Keratinocyte (primary cell): Measurements from ENCODE around the gene SLX4IP. TPM values are rescaled to one million over a fixed set of nuclear protein-coding genes. Genes with fewer than 3 reads are reported as not detected.

Experiments used
- DNase-seq: peaks from one replicate; pipeline ENCODE4 v3.0.0-alpha.2; 2011; ENCODE audit warnings: low read depth, missing footprints, low spot score
- FAIRE-seq: peaks from 2 replicates; lab custom pipeline; 2011; peaks lifted over from hg19 to GRCh38; lab: Jason Lieb, UNC
- H2AFZ ChIP-seq: 2 replicates; pipeline ENCODE4 v1.6.0; 2012; ENCODE audit warnings: low read length, control low read depth, inconsistent platforms; ENCODE audit not compliant: control insufficient read depth
- H3K27ac ChIP-seq: 2 replicates; pipeline ENCODE4 v1.5.1; 2011; ENCODE audit warnings: low read length; ENCODE audit not compliant: control insufficient read depth, insufficient read depth
- H3K27me3 ChIP-seq: 3 replicates; pipeline ENCODE4 v1.6.0; 2011; ENCODE audit warnings: low read length; ENCODE audit not compliant: control insufficient read depth, insufficient read depth; ENCODE audit errors: extremely low read depth
- H3K36me3 ChIP-seq, 2 experiments: 2 replicates in 1 of 2; 3 replicates in 1 of 2; pipeline ENCODE4 v1.5.1; 2011; ENCODE audit warnings: low read length in 2 of 2, mild to moderate bottlenecking in 1 of 2; ENCODE audit not compliant: control insufficient read depth in 2 of 2, insufficient read depth in 2 of 2; ENCODE audit errors: extremely low read depth in 1 of 2
- H3K4me1 ChIP-seq: 3 replicates; pipeline ENCODE4 v1.5.1; 2011; ENCODE audit warnings: low read length; ENCODE audit not compliant: control insufficient read depth, insufficient read depth; ENCODE audit errors: extremely low read depth
- H3K4me2 ChIP-seq: 3 replicates; pipeline ENCODE4 v1.6.0; 2011; ENCODE audit warnings: low read depth, low read length; ENCODE audit not compliant: control insufficient read depth, insufficient read depth; ENCODE audit errors: extremely low read depth
- H3K4me3 ChIP-seq, 3 experiments: fragments of 200-600 bp in 1 of 3; sonication (generic) in 1 of 3; 2 replicates in 2 of 3; 3 replicates in 1 of 3; pipeline ENCODE4 v1.5.1; 2011 to 2016; ENCODE audit warnings: low read length in 3 of 3, mild to moderate bottlenecking in 3 of 3, control low read depth in 2 of 3, inconsistent platforms in 1 of 3, low read depth in 1 of 3, mixed read lengths in 1 of 3, mixed run types in 1 of 3, moderate library complexity in 1 of 3; ENCODE audit not compliant: control insufficient read depth in 2 of 3, insufficient read depth in 2 of 3; ENCODE audit errors: extremely low read depth in 1 of 3
- H3K79me2 ChIP-seq: 2 replicates; pipeline ENCODE4 v1.6.0; 2012; ENCODE audit warnings: low read length; ENCODE audit not compliant: control insufficient read depth, insufficient read depth
- H3K9ac ChIP-seq: 3 replicates; pipeline ENCODE4 v1.6.0; 2011; ENCODE audit warnings: low read length; ENCODE audit not compliant: control insufficient read depth, insufficient read depth; ENCODE audit errors: extremely low read depth
- H3K9me1 ChIP-seq: 3 replicates; pipeline ENCODE4 v1.6.0; 2011; ENCODE audit warnings: low read length; ENCODE audit not compliant: control insufficient read depth, insufficient read depth; ENCODE audit errors: extremely low read depth
- H3K9me3 ChIP-seq: 2 replicates; pipeline ENCODE4 v1.5.1; 2012; ENCODE audit warnings: low read depth, low read length; ENCODE audit not compliant: control insufficient read depth
- H4K20me1 ChIP-seq: 3 replicates; pipeline ENCODE4 v1.6.0; 2011; ENCODE audit warnings: low read length; ENCODE audit not compliant: control insufficient read depth, insufficient read depth; ENCODE audit errors: extremely low read depth
- CTCF ChIP-seq, 3 experiments: IDR thresholded peaks in 1 of 3; conservative IDR thresholded peaks in 1 of 3; optimal IDR thresholded peaks in 1 of 3; 2 replicates in 2 of 3; 3 replicates in 1 of 3; pipeline versions ENCODE3 to v1.5.1; 2011; ENCODE audit warnings: low read length in 3 of 3, mild to moderate bottlenecking in 3 of 3, moderate library complexity in 2 of 3, control low read depth in 1 of 3, inconsistent platforms in 1 of 3; ENCODE audit not compliant: insufficient read depth in 2 of 3; ENCODE audit errors: extremely low read depth in 1 of 3
- EZH2 ChIP-seq: IDR thresholded peaks from one replicate; pipeline ENCODE4 v1.6.1; 2012; ENCODE audit warnings: inconsistent platforms, mild to moderate bottlenecking, low read length, moderate library complexity
- dilution Hi-C: fragments of 300-500 bp; cut with MboI; formaldehyde crosslinking; loops from one replicate; pipeline ENCODE4 v1.7.0; 2020; ENCODE audit warnings: low sequenced_read_pairs; ENCODE audit not compliant: extremely low pct_ligation_motif_present
- polyA plus RNA-seq, 5 experiments: library from polyadenylated mRNA; depleted of rRNA in 3 of 5; stranded (reverse) in 3 of 5; stranded (forward) in 1 of 5; unstranded in 1 of 5; fragments of >200 nt; gene quantifications; 1 replicate in 1 of 5; 2 replicates in 3 of 5; 3 replicates in 1 of 5; pipeline versions ENCODE4 v1.2.1 to v1.2.3, GENCODE V29; 2011 to 2012; ENCODE audit warnings: missing spikeins in 2 of 5, low read depth in 1 of 5, low replicate concordance in 1 of 5

Gene SLX4IP
- polyA plus RNA-seq, 1 donor (not counting 4 experiments of a cell fraction or from before 2014, with no cell fraction given), result 3.0 TPM

- Histone ChIP-seq H3K9ac (peak overlapping the region; percentile 65), H3K4me2 (peak overlapping the region; percentile 82)
Observed at GRCh38 chr20:10618611-10619245, 183.6 kb downstream of the SLX4IP start.

GRCh38 chr20:10619427-10619826, 184.3 kb downstream of the SLX4IP start:
- TF ChIP-seq EZH2, result no peak
- no peak for TF ChIP-seq CTCF (optimal IDR thresholded peaks at IDR 0.05 in 1 of 3, IDR thresholded peaks at IDR 0.05 in 1 of 3, conservative IDR thresholded peaks at IDR 0.05 in 1 of 3; ENCODE audit: extremely low read depth in 1 of 3, insufficient read depth in 2 of 3, low read length in 3 of 3)
- DNase-seq, result no peak
- peak; percentile 88 for FAIRE-seq
- Histone ChIP-seq H3K9me3 (no peaks in the 10 kb centered on the region), H3K36me3 (no peaks in the 10 kb centered on the region), H3K27me3 (no peaks in the 10 kb centered on the region), H2AFZ (no peak overlapping the region), H3K4me1 (peaks cover 44% of the 10 kb centered on the region), H3K9ac (peak overlapping the region; percentile 69), H4K20me1 (no peaks in the 10 kb centered on the region), H3K27ac (peak overlapping the region; percentile 92), H3K9me1 (no peaks in the 10 kb centered on the region), H3K4me2 (peak overlapping the region; percentile 82), H3K79me2 (no peaks in the 10 kb centered on the region), H3K4me3 (peak overlapping the region in 1 of 3 experiments; percentile 32)
- dilution Hi-C loops, result no loop called here

More at GRCh38 chr20:10618611-10619245, 183.6 kb downstream of the SLX4IP start:
- Histone ChIP-seq H4K20me1 (no peaks in the 10 kb centered on the region), H3K36me3 (no peaks in the 10 kb centered on the region), H3K4me3 (no peak overlapping the region), H3K79me2 (no peaks in the 10 kb centered on the region), H3K9me1 (no peaks in the 10 kb centered on the region), H3K27ac (peak overlapping the region; percentile 92), H3K4me1 (peaks cover 41% of the 10 kb centered on the region), H3K9me3 (no peaks in the 10 kb centered on the region), H3K27me3 (no peaks in the 10 kb centered on the region), H2AFZ (no peak overlapping the region)
- no peak for TF ChIP-seq EZH2
- DNase-seq, result no peak
- dilution Hi-C loops, result no loop called here
- FAIRE-seq, result peak; percentile 86
